ENCODE data around the gene DEF6.

Gene DEF6

GRCh38 chr6:35351422-35351821, 53.8 kb downstream of the DEF6 start:
- no peak for DNase-seq

- no peak for DNase-seq
These were observed 55.1 kb downstream of the DEF6 start for GRCh38 chr6:35352735-35353134.

GRCh38 chr6:35354361-35355135, 56.9 kb downstream of the DEF6 start:
- DNase-seq, result no peak

- no peak for DNase-seq
These were observed 58.8 kb downstream of the DEF6 start for GRCh38 chr6:35356391-35356790.

- no peak for DNase-seq
These were observed 60.1 kb downstream of the DEF6 start for GRCh38 chr6:35357677-35358076.

- DNase-seq, result no peak
These were observed 60.5 kb downstream of the DEF6 start for GRCh38 chr6:35358086-35358485.

GRCh38 chr6:35359346-35359743, 61.7 kb downstream of the DEF6 start:
- no peak for DNase-seq

- no peak for DNase-seq
These were observed 62.2 kb downstream of the DEF6 start for GRCh38 chr6:35359744-35360348.

GRCh38 chr6:35360349-35361138, 62.9 kb downstream of the DEF6 start:
- peak; percentile 82 for DNase-seq

- DNase-seq, result no peak
These were observed 64.6 kb downstream of the DEF6 start for GRCh38 chr6:35362200-35362599.

- DNase-seq, result no peak
These were observed 65.7 kb downstream of the DEF6 start for GRCh38 chr6:35363293-35363750.

GRCh38 chr6:35365594-35366203, 68.1 kb downstream of the DEF6 start:
- no peak for DNase-seq

GRCh38 chr6:35366204-35366596, 68.6 kb downstream of the DEF6 start:
- DNase-seq, result no peak

- DNase-seq, result no peak
These were observed 70.0 kb downstream of the DEF6 start for GRCh38 chr6:35367646-35368037.

GRCh38 chr6:35368038-35368887, 70.6 kb downstream of the DEF6 start:
- no peak for DNase-seq

GRCh38 chr6:35370124-35370741, 72.6 kb downstream of the DEF6 start:
- no peak for DNase-seq

GRCh38 chr6:35370785-35371493, 73.3 kb downstream of the DEF6 start:
- no peak for DNase-seq

All from NCI-H2029 (cell line).